Left lobe of liver (tissue), 2 donors: ENCODE results near the gene ZBTB42. TPM values are rescaled to one million over a fixed set of nuclear protein-coding genes. Genes with fewer than 3 reads are reported as not detected.
"Not testable (repeated sequence)": the region's sequence is repeated elsewhere in the genome, so short reads cannot be mapped to it uniquely, and the experiment has no call there.

Experiments used
- ATAC-seq: fragments of 200-7000 bp; cut with Tn5 transposase; one replicate; pipeline ENCODE4 v1.9.1; 2020; ENCODE audit warnings: mild to moderate bottlenecking, moderate library complexity
- DNase-seq: peaks from one replicate; pipeline ENCODE4 v3.0.0-alpha.2; 2020; ENCODE audit warnings: low spot score
- total RNA-seq: library from RNA; stranded (reverse); gene quantifications from one replicate; pipeline ENCODE4 v1.2.1, GENCODE V29; 2021
- donor health status: DM: no; HTN: no; CAD: no; lungs with moderate emphysema.
- donor health status: DM: no; HTN: yes; CAD: no.

ZBTB42 gene
- total RNA-seq, 1 donor from 2014 or later = 4.9 TPM

DNA sequence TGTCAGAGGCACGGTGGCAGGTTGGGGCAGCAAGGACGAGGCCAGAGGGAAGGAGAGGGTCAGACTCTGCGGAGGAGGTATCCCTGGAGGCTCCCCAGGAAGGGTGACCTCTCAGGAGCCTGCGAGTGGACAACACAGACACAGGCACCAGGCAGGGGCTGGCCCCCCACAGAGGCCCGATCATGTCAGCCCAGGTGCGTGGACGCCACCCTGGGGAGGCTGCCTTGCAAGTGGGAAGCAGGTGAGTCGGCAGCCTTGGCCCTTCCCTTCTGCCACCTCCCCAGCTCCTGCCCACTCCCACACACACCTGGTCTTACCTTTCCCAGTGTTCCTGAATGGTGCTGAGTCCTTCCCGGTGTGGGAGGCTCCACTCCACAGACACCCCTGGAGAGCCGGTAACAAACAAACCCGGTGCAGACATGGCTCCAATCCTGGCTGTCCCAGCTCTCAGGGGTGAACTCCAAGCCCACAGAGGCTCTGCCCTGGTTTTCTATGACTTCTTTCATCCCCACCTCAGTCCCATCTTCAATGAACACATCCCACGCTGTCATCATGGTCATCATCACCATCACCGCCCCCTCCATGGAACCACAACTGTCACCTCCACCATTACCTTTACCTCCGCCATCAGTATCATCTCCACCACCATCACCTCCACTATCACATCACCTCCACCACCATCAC, 5.2 kb downstream of the ZBTB42 start:
- DNase-seq = no peak

DNA sequence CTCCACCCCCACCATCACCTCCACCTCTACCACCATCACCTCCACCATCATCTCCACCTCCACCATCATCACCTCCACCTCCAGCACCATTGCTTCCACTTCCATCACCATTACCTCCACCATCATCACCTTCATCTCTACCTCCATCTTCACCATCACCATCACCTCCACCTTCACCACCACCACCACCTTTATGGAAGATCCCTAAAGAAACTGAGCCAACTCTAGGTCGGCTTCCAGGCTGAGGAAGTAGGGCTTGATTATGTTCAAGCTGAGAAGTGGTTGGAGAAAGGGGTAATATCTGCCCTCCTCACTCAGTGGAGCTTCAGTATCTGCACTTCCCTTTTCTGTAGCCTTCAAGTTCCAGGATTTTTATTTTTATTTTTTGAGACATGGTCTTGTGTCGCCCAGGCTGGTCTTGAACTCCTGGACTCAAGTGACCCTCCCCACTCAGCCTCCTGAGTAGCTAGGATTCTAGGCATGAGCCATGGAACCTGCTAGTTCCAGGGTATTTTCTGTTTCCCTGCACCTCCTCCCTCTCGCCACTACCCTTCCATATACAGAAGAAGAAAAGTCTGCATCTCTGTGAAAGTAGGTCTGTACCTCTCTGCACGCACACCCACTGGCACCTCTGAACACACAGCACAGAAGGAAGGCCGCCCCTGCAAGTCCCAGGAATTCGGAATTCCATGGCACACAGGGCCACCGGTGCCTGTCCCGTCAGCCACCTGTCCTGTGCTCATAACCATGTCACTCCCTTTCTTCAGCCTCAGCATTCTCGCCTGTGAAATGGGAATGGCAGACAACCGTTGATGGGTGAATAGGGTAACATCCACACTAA, 5.9 kb downstream of the ZBTB42 start:
- no peak for ATAC-seq
- DNase-seq = no peak

More for the DNA sequence above, 5.2 kb downstream of the ZBTB42 start:
- no peak for ATAC-seq

DNA sequence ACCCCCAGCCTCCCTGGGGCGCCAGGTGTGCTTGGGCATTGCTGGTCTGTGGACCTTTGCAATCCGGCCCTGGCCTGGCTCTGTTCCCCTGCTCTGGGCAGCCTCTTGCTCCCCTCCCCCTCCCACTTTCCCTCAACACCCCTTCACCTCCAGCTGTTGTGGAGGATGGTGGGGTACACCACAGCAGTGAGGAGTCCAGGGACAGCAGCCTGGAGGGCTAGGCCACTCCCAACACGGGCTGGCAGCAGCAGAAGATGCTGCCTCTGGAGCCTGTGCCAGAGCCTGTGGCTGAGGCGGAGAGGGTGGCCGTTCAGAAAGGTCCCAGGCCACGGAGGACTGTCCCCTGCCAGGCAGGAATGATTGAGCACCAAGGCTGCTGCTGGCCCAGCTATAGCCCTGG, 7.6 kb downstream of the ZBTB42 start:
- no peak for DNase-seq
- no peak for ATAC-seq

DNA sequence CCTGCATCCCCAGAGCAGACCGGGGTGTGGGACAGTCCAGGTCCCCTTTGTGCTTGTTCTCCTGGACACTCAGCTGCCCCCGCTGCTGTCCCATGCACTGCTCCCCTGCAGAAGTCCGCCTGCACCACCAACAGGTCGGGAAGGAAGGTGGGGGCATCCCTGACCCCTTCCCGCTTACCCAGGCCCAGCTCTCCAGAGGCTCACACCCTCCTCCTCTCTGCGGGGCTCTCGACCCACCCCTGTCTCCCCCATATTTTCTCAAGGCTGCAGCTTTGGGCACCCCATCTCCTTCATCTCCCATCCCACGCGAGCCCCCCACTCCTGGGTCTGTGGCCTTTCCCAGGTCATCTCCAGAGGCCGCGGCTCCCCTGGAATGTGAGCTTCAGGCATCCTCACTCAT, 9.4 kb downstream of the ZBTB42 start:
- no peak for DNase-seq
- no peak for ATAC-seq

DNA sequence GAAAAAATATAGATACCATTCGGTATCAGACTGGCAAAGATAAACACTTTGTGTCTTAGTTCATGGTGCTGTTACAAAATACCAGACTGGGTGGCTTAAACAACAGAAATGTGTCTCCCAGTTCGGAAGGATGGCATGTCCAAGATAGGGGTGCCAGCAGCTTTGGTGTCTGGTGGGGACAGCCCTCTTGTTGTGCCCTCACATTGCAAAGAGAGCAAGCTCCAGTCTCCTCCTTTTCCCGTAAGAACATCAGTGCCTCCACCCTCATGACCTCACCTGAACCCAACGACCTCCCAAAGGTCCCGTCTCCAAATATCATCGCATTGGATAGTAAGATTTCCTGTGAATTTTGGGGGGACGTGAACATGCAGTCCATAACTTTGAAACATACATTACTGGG, 12.4 kb downstream of the ZBTB42 start:
- DNase-seq (no peak), ATAC-seq (no peak)

DNA sequence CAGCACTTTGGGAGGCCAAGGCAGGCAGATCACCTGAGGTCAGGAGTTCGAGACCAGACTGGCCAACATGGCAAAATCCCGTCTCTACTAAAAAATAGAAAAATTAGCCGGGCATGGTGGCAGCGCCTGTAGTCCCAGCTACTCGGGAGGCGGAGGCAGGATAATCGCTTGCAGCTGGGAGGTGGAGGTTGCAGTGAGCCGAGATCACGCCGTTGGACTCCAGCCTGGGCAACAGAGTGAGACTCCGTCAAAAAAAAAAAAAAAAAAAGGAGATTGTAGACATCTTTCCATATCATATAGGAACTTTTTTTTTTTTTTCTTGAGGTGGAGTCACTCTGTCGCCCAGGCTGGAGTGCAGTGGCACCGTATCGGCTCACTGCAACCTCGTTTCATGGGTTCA, 13.8 kb downstream of the ZBTB42 start:
- ATAC-seq, DNase-seq: not testable (repeated sequence)

DNA sequence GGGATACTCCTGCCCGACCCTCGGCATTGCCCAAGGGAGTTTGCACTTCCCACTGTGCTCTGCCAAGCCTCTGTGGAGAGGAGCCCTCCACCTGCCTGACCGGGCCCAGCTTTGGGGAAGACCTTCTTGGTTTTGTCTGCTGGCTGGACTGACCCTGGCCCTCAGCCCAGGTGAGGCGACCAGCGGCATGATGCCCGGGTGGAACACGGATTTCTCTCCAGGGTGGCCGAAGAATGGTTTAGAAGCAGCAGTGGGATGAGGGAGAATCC, 15.6 kb downstream of the ZBTB42 start:
- ATAC-seq = peak; percentile 28
- DNase-seq = peak; percentile 56

DNA sequence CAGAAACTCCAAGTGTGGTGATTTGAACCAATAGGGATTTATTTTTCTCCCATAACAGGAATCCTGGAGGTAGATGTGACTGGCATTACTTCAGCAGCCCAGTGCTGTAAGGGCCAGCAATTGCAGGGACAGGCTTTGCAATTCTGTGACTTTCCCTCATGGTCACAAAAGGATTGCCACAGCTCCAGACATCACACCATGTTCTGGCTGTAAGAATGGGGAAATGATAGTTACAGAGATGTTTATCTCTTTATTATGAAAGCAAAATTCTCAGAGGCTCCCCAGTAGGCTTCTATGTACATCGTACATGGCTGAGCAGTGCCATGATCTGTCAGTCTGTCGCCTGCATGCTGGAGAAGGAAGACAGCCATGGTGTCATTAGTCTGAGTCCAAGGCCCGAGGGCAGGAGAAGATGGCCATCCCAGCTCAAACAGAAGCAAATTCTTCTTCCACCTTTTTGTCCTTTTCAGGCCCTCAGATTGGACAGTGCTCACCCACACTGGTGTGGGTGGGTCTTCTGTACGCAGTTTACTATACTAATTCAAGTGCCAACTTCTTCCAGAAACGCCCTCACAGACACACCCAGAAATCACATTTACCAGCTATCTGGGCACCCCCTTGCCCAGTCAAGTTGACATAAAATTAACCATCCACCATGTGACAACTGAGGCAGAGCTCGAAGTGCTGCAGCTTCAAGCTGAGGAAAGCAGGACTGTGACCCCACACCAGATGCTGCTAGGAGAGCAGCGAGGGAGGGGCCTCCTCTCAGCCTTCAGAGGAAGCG, 17.2 kb downstream of the ZBTB42 start:
- ATAC-seq (no peak), DNase-seq (no peak)

DNA sequence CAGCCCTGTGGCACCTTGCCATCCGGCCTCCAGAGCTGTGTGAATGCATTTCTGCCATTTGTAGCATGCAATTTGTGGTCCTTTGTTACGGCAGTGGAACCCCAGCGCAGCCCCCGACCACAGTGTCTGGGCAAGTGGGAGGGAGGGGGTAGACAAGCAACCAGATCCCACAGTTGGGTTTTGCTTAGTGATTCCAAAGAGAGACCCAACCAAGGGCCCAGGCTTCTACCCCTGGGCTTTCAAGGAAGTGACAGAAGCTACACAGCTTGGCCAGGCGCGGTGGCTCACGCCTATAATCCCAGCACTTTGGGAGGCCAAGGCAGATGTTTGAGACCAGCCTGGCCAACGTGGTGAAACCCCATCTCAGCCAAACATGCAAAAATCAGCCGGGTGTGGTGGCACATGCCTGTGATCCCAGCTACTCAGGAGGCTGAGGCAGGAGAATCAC, 17.8 kb downstream of the ZBTB42 start:
- DNase-seq = no peak

DNA sequence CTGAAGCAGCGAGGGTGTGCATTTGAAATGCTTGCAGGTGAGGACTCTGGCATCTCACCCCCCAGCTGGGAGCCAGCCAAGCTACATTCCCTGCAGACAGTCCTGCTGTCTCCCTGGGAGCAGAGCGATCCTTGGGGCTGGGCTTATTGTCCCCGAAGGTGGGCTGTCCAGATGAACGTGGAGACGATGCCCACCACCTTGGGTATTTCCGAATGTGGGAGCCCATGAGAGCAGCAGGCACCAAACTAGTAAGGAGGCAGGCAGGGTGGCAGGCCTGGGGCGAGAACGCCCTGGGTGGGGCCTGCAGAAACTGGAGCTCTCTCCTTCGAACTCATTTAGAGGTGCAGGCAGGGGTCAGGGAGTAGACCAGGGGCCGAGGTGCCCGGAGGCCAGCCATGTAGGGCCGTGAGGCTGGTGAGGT, 18.5 kb downstream of the ZBTB42 start:
- DNase-seq = no peak

More for the DNA sequence above, 17.8 kb downstream of the ZBTB42 start:
- no peak for ATAC-seq

DNA sequence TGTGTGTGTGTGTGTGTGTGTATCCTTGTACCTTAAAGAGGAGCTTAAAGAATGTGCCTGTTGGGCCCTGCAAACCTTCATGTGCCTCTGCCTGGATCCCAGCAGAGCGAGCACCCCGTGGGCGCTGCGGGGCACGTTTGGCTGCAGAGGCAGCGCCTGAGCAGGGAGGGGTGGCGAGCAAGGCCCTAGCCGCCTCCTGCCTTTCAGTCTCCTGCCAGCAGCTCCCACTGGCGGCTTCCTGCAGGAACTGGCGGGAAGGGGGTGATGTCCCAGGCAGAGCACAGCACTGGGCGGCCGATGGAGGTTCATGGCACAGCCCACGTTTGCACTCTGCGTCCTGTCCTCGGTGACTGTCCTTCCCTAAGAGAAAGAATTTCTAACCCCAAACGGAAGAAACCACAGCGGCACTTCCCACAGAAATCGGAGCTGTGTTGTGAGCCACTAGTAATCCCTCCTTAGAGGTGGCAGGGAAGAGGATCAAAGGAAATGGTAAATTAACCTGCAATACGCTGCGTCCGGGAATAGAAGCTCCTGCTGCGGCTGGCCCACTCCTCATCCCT, 19.8 kb downstream of the ZBTB42 start:
- ATAC-seq (peak; percentile 57), DNase-seq (no peak)

More for the DNA sequence above, 18.5 kb downstream of the ZBTB42 start:
- no peak for ATAC-seq

DNA sequence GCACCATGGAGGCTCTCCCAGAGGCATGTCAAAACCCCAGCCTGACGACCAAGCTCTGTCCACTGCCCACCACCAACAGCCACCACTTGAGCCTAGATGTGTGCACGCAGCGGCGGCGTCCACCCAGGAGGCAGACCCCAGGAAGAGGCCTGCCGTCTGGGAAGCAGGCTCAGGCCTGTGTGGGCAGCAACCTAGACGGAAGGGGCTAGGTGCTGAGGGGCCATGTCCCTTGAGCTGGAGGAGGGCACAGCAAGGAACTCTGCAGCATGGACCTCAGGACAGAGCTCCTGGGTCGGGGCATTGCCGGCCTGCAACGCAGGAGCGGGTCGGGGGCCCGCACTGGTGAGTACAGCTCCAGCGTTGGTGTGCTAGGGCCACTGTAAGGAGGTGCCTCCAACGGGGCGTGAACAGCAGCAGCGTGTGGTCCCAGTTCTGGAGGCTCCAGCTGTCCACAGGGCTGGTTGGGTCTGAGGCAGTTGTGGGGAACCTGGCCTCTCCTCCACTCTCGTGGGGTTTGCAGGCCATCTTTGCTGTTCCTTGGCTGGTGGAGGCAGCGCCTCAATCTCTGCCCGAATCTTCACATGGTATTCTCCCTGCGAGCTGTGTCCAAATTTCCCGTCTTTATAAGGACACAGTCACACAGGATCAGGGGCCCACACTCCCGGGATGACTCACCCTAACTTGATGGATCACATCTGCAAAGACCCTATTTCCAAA, 20.5 kb downstream of the ZBTB42 start:
- DNase-seq (no peak), ATAC-seq (no peak)

DNA sequence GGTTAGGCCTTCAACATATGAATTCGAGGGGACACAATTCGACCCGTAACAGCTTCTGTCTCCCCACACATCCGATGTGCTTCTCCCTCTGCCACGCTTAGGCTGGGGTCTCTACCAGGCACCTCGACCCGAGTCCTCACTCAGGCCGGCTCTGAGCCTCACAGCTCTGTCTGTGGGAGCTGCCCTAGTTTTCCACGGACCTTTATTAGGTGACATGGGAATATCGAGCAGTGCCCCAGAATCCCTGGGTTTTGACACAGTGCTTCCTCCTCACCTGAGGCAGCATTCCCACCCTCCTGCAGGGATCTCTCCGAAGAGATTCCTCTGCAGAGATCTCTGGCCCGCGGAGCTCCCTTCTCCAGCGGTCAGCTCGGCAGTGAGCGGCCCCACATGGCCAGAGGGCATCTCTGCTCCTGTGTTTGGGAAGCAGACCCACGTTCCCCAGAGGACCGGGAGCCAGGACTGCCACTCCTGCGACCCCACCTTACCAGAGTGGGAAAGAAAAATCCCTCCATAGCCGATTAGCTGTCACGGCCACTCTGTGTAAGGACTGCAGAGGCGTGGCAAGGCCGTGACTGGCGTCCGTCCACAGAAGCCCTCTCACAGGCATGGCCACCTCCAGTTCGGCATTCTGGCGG, 21.2 kb downstream of the ZBTB42 start:
- no peak for DNase-seq
- ATAC-seq = no peak

DNA sequence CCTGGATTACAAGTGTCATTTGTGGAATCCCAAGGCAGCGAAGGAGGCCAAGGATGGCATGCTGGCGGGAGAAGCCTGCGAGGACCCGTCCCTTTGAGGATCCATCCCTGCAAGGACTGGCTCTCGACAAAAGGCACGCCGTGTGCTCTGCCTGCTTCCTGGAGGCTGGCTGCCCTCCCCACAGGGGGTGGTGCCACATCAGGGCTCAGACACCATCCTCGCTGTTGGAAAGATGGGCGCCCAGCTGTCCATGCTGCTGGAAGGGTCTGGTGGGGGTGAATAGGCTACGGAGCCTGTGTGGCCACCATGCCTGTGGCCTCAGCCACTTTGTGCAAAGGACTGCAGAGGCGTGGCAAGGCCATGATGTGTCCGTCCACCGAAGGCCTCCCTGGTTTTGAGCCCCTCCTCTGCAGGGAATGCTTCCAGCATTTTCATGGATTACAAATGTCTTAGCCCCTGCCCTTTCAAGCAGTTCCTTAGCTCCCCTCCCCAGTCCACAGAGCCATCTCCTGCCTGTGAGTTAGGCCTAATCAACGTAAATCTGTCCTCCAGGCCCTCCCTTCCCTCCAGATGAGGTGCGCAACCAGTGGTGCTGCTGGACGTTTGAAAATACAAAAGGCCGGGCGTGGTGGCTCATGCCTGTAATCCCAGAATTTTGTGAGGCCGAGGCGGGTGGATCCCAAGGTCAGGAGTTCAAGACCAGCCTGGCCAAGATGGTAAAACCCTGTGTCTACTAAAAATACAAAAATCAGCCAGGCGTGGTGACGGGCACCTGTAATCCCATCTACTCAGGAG, 22.1 kb downstream of the ZBTB42 start:
- no peak for ATAC-seq

DNA sequence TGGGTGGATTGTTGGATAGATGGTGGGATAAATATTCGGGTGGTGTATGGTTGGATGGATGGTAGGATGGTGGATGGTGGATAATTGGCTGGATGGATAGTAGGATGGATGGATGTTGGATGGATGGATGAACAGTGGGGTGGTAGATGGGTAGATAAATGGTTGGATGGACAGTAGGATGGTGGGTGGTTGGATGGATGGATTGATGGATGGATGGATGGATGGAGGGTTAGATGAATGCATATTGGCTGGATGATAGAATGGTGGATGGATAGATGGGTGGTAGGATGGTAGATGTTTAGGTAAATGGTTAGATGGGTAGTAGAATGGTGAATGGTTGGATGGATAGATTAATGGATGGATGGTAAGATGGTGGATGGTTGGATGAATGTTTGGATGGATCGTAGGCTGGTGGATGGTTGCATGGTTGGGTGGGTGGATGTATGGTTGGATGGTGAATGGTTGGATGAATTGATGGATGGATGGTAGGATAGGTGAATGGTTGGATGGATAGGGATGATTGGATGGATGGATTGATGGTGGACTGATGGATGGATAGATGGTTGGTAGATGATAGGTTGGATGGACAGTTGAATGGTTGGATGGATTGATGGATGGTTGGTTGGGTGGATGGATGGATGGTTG, 23.6 kb downstream of the ZBTB42 start:
- no peak for ATAC-seq
- DNase-seq = no peak

More for the DNA sequence above, 22.1 kb downstream of the ZBTB42 start:
- DNase-seq = no peak

DNA sequence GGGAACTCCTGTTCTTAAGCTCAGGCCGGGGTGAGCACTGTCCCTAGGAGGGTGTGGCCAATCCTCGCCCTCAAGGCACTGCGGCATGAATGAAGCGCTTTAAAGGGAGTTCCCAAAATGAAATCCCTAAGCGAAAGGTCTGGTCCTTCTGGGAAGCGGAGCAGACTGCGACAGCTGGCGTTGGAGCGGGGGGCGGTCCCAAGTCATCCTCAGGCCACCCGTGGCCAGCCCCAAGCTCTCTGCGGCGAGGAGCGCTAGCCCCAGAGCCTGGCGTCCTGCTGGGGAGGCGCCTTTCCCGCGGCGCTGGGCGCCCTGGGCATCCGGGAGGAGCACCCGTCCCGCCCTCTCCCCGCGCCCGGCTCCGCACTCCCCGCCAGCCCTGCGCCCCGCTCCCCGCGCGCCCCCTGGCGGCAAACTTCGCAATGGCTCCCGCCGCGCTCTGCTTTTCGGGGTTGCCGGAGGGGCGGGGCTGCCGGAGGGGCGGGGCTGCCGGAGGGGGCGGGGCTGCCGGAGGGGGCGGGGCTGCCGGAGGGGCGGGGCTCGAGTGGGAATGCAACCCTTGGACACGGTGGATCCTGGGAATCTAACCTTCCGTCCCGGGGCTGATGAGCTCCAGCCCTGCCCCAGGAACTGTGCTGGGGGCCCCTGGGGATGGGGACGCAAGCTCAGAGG, 25.4 kb downstream of the ZBTB42 start:
- DNase-seq (peak; percentile 91), ATAC-seq (peak; percentile 95)

DNA sequence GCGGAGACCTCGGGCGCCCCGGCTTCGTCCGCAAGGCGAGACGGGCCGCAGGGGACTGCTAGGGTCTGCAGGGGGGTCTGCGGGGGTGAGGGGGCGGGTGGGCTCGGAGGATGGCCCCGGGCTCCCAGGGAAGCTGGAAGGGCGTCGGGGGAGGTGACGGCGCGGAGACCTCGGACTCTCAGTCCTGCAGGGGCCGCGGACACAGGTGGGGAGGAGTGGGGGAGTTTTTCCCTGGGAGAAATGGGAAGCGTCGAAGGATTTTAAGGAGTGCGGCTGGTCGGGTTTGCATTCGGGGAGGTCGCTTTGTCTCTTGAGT, 25.9 kb downstream of the ZBTB42 start:
- peak; percentile 1 for ATAC-seq
- no peak for DNase-seq
